Measurements from ENCODE around the gene PPARG.
A peak's percentile ranks its signal among the peaks of the same experiment; 100 is the strongest.

The PPARG gene

GRCh38 chr3:12413721-12414255 lies 124.9 kb downstream of the PPARG start:
- DNase-seq (ENCODE audit: low spot score) = no peak

- DNase-seq (ENCODE audit: low spot score) = no peak
Measured at GRCh38 chr3:12415014-12415680, 126.3 kb downstream of the PPARG start.

DNA sequence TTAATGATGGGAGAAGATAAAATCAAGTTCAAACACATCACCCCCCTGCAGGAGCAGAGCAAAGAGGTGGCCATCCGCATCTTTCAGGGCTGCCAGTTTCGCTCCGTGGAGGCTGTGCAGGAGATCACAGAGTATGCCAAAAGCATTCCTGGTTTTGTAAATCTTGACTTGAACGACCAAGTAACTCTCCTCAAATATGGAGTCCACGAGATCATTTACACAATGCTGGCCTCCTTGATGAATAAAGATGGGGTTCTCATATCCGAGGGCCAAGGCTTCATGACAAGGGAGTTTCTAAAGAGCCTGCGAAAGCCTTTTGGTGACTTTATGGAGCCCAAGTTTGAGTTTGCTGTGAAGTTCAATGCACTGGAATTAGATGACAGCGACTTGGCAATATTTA lies 127.9 kb downstream of the PPARG start:
- no peak for DNase-seq (ENCODE audit: low spot score)

- DNase-seq (ENCODE audit: low spot score) = no peak
Measured at GRCh38 chr3:12420393-12420792, 131.5 kb downstream of the PPARG start.

DNA sequence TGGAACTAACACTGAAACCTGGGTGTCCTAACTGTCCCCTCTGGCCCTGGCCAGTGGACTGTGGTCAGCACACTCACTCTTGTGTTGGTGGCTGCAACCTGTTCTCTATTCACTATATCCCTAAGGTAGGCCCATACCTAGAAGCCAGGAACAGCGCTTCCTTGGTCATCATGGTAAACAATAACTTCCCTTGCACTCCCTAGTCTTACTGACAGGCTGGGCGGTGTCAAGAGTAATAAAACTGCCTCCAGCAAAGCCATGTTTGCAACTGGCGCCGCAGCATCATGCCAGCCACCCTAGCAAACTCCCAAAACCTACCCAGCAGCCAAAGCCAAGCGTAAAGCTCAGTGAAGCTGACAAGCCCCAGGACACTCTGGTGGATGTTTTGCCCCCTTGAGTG lies 132.3 kb downstream of the PPARG start:
- no peak for DNase-seq (ENCODE audit: low spot score)

DNA sequence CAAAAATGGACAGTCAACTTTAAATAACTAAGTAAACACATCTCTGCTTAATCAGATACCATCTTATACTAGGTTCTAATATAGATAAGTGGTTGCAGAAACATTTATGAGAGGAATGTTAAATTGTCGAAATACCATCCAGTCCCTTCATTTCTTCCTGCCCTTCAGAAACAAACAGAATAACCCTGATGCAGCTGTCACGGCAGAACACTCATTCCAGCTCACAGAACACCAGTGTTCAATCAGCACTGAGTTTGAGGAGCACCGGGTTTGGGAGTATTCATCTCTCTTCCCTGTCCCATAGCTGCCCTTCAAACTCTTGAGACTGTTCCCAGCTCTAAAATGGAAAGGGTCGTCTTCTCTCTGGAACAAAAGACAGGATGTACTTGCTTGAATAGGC lies 134.3 kb downstream of the PPARG start:
- no peak for DNase-seq (ENCODE audit: low spot score)

GRCh38 chr3:12423918-12424630 lies 135.2 kb downstream of the PPARG start:
- peak; percentile 13 for DNase-seq (ENCODE audit: low spot score)

GRCh38 chr3:12424635-12425319 lies 135.9 kb downstream of the PPARG start:
- DNase-seq (ENCODE audit: low spot score) = no peak

DNA sequence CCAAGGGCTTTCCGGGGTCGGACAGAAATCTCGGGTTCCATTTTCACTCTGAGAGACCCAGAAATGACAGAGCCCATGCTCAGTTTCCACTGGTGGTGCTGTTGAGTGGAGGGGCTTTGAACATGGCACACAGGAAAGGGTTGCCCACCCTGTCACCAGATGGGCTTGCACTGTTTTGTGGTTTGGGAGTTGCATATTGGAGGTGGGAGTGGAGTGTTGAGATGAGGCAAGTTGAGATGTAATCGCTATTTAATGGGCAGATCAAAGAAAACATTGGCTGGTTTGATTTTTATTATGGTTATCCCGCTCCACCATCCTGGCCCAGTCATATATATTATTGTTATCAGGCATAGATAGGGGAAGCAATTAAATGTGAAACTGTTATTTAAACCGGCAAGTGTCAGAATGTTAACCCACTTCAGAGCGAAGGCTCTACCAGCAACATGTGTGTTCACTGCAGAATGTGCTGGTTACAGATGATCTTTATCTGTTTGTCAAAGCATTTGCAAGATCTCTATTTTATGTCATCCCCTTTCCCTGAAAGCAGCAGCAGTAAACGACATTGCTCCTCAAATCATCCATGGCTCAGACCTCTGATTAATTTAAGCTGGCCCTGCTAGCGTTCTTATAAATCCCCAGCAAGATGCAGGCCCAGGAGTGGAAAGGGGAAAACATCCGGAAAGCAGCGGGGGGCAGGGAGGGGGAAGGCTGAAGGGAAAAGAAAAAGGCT lies 137.1 kb downstream of the PPARG start:
- no peak for DNase-seq (ENCODE audit: low spot score)

DNA sequence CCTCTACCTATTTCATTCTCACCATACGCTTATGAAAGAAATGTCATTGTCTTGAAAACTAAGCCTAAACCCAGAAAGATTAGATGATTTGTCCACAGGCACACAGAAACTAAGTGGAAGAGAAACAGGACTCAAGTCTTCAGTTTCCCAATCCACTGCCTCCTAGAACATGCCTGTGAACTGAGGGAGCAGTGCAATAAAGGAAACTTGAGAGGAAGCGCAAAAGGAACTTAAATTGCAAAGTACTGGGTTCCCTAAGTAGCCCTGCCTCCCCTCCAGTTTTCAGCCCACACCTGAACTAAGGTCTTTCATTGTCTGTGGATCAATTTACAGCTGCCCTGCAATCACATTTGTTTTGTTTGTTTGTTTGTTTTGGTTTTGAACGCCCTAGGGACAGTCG lies 138.7 kb downstream of the PPARG start:
- DNase-seq (ENCODE audit: low spot score) = no peak

GRCh38 chr3:12428126-12428525 lies 139.3 kb downstream of the PPARG start:
- peak; percentile 27 for DNase-seq (ENCODE audit: low spot score)

- DNase-seq (ENCODE audit: low spot score) = no peak
Measured at GRCh38 chr3:12430086-12430485, 141.2 kb downstream of the PPARG start.

- no peak for DNase-seq (ENCODE audit: low spot score)
Measured at GRCh38 chr3:12433823-12434222, 145.0 kb downstream of the PPARG start.

DNA sequence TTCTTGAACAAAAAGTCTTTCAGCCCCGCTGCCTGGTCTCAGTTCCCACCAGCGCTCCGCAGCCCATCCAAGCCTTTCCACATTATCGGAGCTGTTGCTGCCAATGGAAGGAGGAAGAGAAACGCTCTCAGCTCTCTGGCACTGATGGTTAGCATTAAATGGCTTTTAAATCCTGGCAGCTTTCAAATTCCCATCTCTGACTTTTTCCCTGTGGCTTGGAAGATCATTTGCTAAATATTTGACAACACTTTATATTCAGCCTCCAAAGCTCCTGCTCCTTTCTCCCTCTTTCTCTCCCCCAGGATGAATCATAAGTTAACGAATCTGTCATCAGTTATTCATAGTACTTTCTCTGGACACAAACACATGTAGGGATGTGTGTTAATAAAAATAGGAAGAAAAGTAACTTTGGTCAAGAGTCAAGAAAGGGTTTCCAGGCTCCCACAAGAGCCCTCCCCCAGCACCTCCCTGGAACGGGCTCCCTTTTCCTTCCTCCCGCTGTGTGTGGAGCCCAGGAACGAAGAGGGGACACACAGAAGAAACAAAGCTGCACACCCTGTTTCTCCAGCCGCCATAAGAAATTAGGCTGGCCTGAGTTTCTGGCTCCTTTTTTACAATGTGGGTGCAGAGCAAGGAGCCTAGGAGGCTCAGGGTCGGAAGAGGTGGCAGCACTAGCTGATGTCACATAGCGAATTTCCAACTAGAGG lies 147.8 kb downstream of the PPARG start:
- peak; percentile 63 for DNase-seq (ENCODE audit: low spot score)

DNA sequence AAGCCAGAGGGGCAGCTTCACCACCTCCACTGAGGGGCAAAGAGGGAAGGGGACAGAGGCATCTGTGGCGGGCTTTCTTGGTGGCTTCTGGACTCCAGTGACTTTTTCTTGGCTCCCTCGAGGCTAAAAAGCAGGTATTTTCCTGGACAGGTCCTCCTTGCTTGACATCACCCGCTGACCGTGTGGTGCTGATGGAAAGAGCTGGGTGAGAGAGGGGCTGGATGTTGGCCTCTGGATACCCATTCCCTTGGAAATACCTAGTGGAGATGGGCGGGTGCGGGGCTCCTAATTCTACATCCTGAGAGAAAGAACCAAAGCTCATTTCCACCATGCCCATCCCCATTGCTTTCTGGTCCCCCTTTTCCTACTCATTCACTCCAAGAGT lies 148.3 kb downstream of the PPARG start:
- DNase-seq (ENCODE audit: low spot score) = no peak

- DNase-seq (ENCODE audit: low spot score) = no peak
Measured at GRCh38 chr3:12437861-12438260, 149.0 kb downstream of the PPARG start.

DNA sequence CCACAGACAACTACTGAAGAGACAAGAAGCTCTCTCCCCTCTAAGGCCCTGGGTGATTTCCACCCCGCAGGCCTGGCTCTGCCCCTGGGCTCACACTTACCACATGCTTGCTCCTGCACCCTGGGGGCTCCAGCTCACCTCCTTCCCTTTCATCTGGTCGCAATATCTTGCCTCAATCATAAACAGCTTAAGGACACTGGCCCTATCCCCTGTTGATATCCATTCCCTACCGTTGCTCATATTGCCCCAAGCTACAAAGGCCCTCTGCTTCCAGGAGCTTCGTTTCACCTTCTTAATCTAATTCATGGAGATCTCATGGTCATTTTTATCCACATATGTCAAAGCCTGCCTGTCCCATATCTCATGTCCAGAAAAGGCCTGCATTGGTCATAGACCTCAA lies 149.4 kb downstream of the PPARG start:
- DNase-seq (ENCODE audit: low spot score) = no peak

GRCh38 chr3:12439161-12439940 lies 150.5 kb downstream of the PPARG start:
- no peak for DNase-seq (ENCODE audit: low spot score)

GRCh38 chr3:12440927-12441714 lies 152.3 kb downstream of the PPARG start:
- peak; percentile 31 for DNase-seq (ENCODE audit: low spot score)
